NCI-H460 (cell line): ENCODE data around the gene OPN1MW2. TPM values are rescaled to one million over a fixed set of nuclear protein-coding genes. Genes with fewer than 3 reads are reported as not detected.
"Not testable (repeated sequence)": the region's sequence is repeated elsewhere in the genome, so short reads cannot be mapped to it uniquely, and the experiment has no call there.

ENCODE experiments used
- DNase-seq: peaks from one replicate; pipeline ENCODE4 v3.0.0-alpha.2; 2016; ENCODE audit warnings: low read depth; ENCODE audit errors: extremely low read depth
- total RNA-seq: library from RNA; depleted of rRNA; stranded (reverse); fragments of >200 nt; shearing (Covaris generic); gene quantifications from 2 replicates; pipeline ENCODE4 v1.2.3, GENCODE V29; 2014; rRNA removed

The OPN1MW2 gene
- total RNA-seq, 1 experiment from 2014 or later: not detected

- DNase-seq: not testable (repeated sequence)
Measured at GRCh38 chrX:154263072-154263471, 43.5 kb downstream of the OPN1MW2 start.

- DNase-seq: not testable (repeated sequence)
Measured at GRCh38 chrX:154269245-154269644, 49.7 kb downstream of the OPN1MW2 start.

Other genes starting within 250 kb of the OPN1MW2 start
- gene HCFC1, start 247.9 kb upstream of the OPN1MW2 start, total RNA-seq: 28.0 and 30.3 TPM in 2 replicates
- gene TMEM187, start 247.0 kb upstream of the OPN1MW2 start, total RNA-seq: 10.0 and 10.3 TPM in 2 replicates
- 219 and 237 TPM in 2 replicates for gene IRAK1, start 199.9 kb upstream of the OPN1MW2 start, total RNA-seq
- gene MECP2, start 122.0 kb upstream of the OPN1MW2 start, total RNA-seq: 33.0 and 38.2 TPM in 2 replicates
- gene OPN1LW, start 75.5 kb upstream of the OPN1MW2 start, total RNA-seq: not detected in 2 replicates
- gene OPN1MW, start 37.2 kb upstream of the OPN1MW2 start, total RNA-seq: not detected in 2 replicates
- not detected in 2 replicates for gene OPN1MW3, start 37.8 kb downstream of the OPN1MW2 start, total RNA-seq
- gene TEX28, start 75.4 kb downstream of the OPN1MW2 start, total RNA-seq: not detected in 2 replicates
- not detected in 2 replicates for gene TKTL1, start 76.0 kb downstream of the OPN1MW2 start, total RNA-seq
- 901 and 1,031 TPM in 2 replicates for gene FLNA, start 154.9 kb downstream of the OPN1MW2 start, total RNA-seq
- 85.8 and 98.2 TPM in 2 replicates for gene EMD, start 159.5 kb downstream of the OPN1MW2 start, total RNA-seq
- 5,948 and 7,043 TPM in 2 replicates for gene RPL10, start 178.6 kb downstream of the OPN1MW2 start, total RNA-seq
- 45.8 and 48.9 TPM in 2 replicates for gene DNASE1L1, start 189.5 kb downstream of the OPN1MW2 start, total RNA-seq
- 43.7 and 53.6 TPM in 2 replicates for gene TAFAZZIN, start 191.8 kb downstream of the OPN1MW2 start, total RNA-seq
- gene ATP6AP1, start 208.9 kb downstream of the OPN1MW2 start, total RNA-seq: 99.0 and 105 TPM in 2 replicates
- 99.9 and 117 TPM in 2 replicates for gene GDI1, start 217.4 kb downstream of the OPN1MW2 start, total RNA-seq
- 62.2 and 67.5 TPM in 2 replicates for gene FAM50A, start 224.4 kb downstream of the OPN1MW2 start, total RNA-seq
- gene PLXNA3, start 238.5 kb downstream of the OPN1MW2 start, total RNA-seq: 6.5 and 7.1 TPM in 2 replicates